IMR-90 (cell line): ENCODE measurements around the gene ITGA6. TPM values are rescaled to one million over a fixed set of nuclear protein-coding genes. Genes with fewer than 3 reads are reported as not detected.

Experiments
- ATAC-seq: fragments of 200-7000 bp; cut with Tn5 transposase; 2 replicates; pipeline ENCODE4 v1.9.1; 2020; ENCODE audit warnings: low read depth, mild to moderate bottlenecking, moderate library complexity
- BruUV-seq: library from RNA; stranded (reverse); fragments of 400-500 nt; replicated peaks from 2 replicates; lab custom pipeline; 2021; lab: Mats Ljungman, UMichigan
- CTCF ChIA-PET: fragments of 300-600 bp; formaldehyde crosslinking; extraction: SDS; loops from one replicate; lab custom pipeline; 2021; ENCODE audit warnings: antibody characterized with exemption; lab: Yijun Ruan, JAX
- POLR2A ChIA-PET: fragments of 300-600 bp; sonication (Branson Sonifier 250); formaldehyde crosslinking; loops from one replicate; lab custom pipeline; 2022; ENCODE audit warnings: antibody characterized with exemption; ENCODE audit not compliant: unreplicated experiment; lab: Charles Lee
- DNase-seq: peaks from one replicate; pipeline ENCODE4 v3.0.0; 2013
- H2AFZ ChIP-seq: replicated peaks from 2 replicates; pipeline ENCODE3; 2013; ENCODE audit warnings: low read length, mild to moderate bottlenecking; ENCODE audit not compliant: poor library complexity
- H2AK5ac ChIP-seq: 2 replicates; pipeline ENCODE4 v1.6.1; 2013; ENCODE audit warnings: low read depth, low read length, inconsistent platforms
- H2AK9ac ChIP-seq: replicated peaks from 2 replicates; pipeline ENCODE3; 2013; ENCODE audit warnings: mild to moderate bottlenecking, low read depth, low read length, moderate library complexity; ENCODE audit not compliant: poor library complexity
- H2BK120ac ChIP-seq: 2 replicates; pipeline ENCODE4 v1.6.1; 2013; ENCODE audit warnings: low read depth, low read length, inconsistent platforms
- H2BK15ac ChIP-seq: 3 replicates; pipeline ENCODE4 v1.6.1; 2013; ENCODE audit warnings: low read depth, low read length, inconsistent platforms
- H2BK20ac ChIP-seq: 2 replicates; pipeline ENCODE4 v1.6.1; 2013; ENCODE audit warnings: low read depth, mild to moderate bottlenecking, inconsistent platforms, low read length, moderate library complexity
- H2BK5ac ChIP-seq: 2 replicates; pipeline ENCODE4 v1.6.1; 2013; ENCODE audit warnings: mild to moderate bottlenecking, low read depth, low read length, inconsistent platforms; ENCODE audit not compliant: poor library complexity, severe bottlenecking
- H3K14ac ChIP-seq: replicated peaks from 2 replicates; pipeline ENCODE4 v1.6.1; 2013; ENCODE audit warnings: low read depth, low read length, inconsistent platforms
- H3K18ac ChIP-seq: 2 replicates; pipeline ENCODE4 v1.6.1; 2013; ENCODE audit warnings: low read depth, low read length, control low read depth
- H3K23ac ChIP-seq: 2 replicates; pipeline ENCODE4 v1.6.1; 2013; ENCODE audit warnings: low read depth, low read length, inconsistent platforms
- H3K27ac ChIP-seq: 2 replicates; pipeline ENCODE4 v1.5.1; 2013; ENCODE audit warnings: mild to moderate bottlenecking, control low read depth, low read length; ENCODE audit not compliant: insufficient read depth
- H3K27me3 ChIP-seq: 2 replicates; pipeline ENCODE4 v1.6.1; 2013; ENCODE audit warnings: low read length; ENCODE audit not compliant: control insufficient read depth, insufficient read depth
- H3K36me3 ChIP-seq: 2 replicates; pipeline ENCODE4 v1.6.1; 2013; ENCODE audit warnings: low read length, mixed read lengths; ENCODE audit not compliant: control insufficient read depth, insufficient read depth
- H3K4ac ChIP-seq: 2 replicates; pipeline ENCODE4 v1.6.1; 2013; ENCODE audit warnings: low read depth, low read length, inconsistent platforms
- H3K4me1 ChIP-seq: 2 replicates; pipeline ENCODE4 v1.6.1; 2013; ENCODE audit warnings: low read length, mixed read lengths; ENCODE audit not compliant: control insufficient read depth, insufficient read depth
- H3K4me2 ChIP-seq: 2 replicates; pipeline ENCODE4 v1.6.1; 2013; ENCODE audit warnings: low read depth, mild to moderate bottlenecking, control low read depth, low read length, moderate library complexity
- H3K4me3 ChIP-seq: 2 replicates; pipeline ENCODE4 v1.5.1; 2013; ENCODE audit warnings: low read depth, mild to moderate bottlenecking, control low read depth, low read length, moderate library complexity; ENCODE audit not compliant: insufficient read depth
- H3K56ac ChIP-seq: 2 replicates; pipeline ENCODE4 v1.6.1; 2013; ENCODE audit warnings: low read length, inconsistent platforms; ENCODE audit not compliant: insufficient read depth; ENCODE audit errors: extremely low read depth
- H3K79me1 ChIP-seq, 2 experiments: 2 replicates each; pipeline ENCODE4 v1.6.1; 2013; ENCODE audit warnings: low read length in 2 of 2, inconsistent platforms in 1 of 2, low read depth in 1 of 2
- H3K9ac ChIP-seq: 2 replicates; pipeline ENCODE4 v1.6.1; 2013; ENCODE audit warnings: low read depth, low read length, control low read depth
- H3K9me1 ChIP-seq: 2 replicates; pipeline ENCODE4 v1.6.1; 2013; ENCODE audit warnings: low read length, inconsistent platforms; ENCODE audit not compliant: insufficient read depth
- H3K9me3 ChIP-seq: 2 replicates; pipeline ENCODE4 v1.6.1; 2013; ENCODE audit warnings: low read length; ENCODE audit not compliant: control insufficient read depth, insufficient read depth
- H4K20me1 ChIP-seq: 2 replicates; pipeline ENCODE4 v1.6.1; 2013; ENCODE audit warnings: low read length, inconsistent platforms; ENCODE audit not compliant: insufficient read depth
- H4K5ac ChIP-seq: 2 replicates; pipeline ENCODE4 v1.6.1; 2013; ENCODE audit warnings: mild to moderate bottlenecking, low read depth, low read length, control low read depth
- H4K8ac ChIP-seq, 2 experiments: 2 replicates each; pipeline ENCODE4 v1.6.1; 2013; ENCODE audit warnings: low read depth in 2 of 2, low read length in 2 of 2, control low read depth in 1 of 2, inconsistent platforms in 1 of 2
- H4K91ac ChIP-seq: 2 replicates; pipeline ENCODE4 v1.6.1; 2013; ENCODE audit warnings: low read depth, low read length, inconsistent platforms; ENCODE audit not compliant: insufficient read depth
- CEBPB ChIP-seq: IDR thresholded peaks from 2 replicates; pipeline ENCODE4 v1.6.1; 2012; ENCODE audit warnings: low read depth, low read length, improper control_type of control experiment
- CHD1 ChIP-seq: IDR thresholded peaks from 2 replicates; pipeline ENCODE4 v1.6.1; 2012; ENCODE audit warnings: low read depth, low read length, improper control_type of control experiment
- NFE2L2 ChIP-seq: fragments of 150-350 bp; IDR thresholded peaks from 2 replicates; pipeline ENCODE4 v1.6.1; 2016; ENCODE audit warnings: low read depth, mild to moderate bottlenecking, low read length
- POLR2A ChIP-seq: IDR thresholded peaks from 2 replicates; pipeline ENCODE4 v1.6.1; 2012; ENCODE audit warnings: mild to moderate bottlenecking, low read depth, low read length
- SMC3 ChIP-seq: fragments of 150-350 bp; IDR thresholded peaks from 2 replicates; pipeline ENCODE4 v1.6.1; 2016; ENCODE audit warnings: low read depth, mild to moderate bottlenecking, antibody characterized with exemption, low read length, moderate library complexity
- WGBS, 2 experiments: methylation state at CpG; one replicate each; pipeline versions ENCODE4 v1.1.5 to v1.1.7; 2013; ENCODE audit warnings: missing lambda C conversion rate in 2 of 2; ENCODE audit not compliant: insufficient read length in 1 of 2; ENCODE audit errors: extremely low coverage in 2 of 2; 5-methylcytosine and 5-hydroxymethylcytosine counted together
- dilution Hi-C: fragments of 300-500 bp; cut with HindIII; formaldehyde crosslinking; loops from one replicate; pipeline ENCODE4 v1.14.3; 2018; ENCODE audit warnings: low sequenced_read_pairs; ENCODE audit not compliant: unreplicated experiment
- in situ Hi-C: fragments of 300-500 bp; cut with MboI; formaldehyde crosslinking; loops from 3 replicates; pipeline ENCODE4 v1.14.3; 2019; ENCODE audit warnings: low sequenced_read_pairs, inconsistent platforms, mixed read lengths
- intact Hi-C: fragments of 100-400 bp; cut with micrococcal nuclease; formaldehyde crosslinking; loops from 2 replicates; pipeline ENCODE4 v1.10.0; 2022
- polyA plus RNA-seq, 3 experiments: library from polyadenylated mRNA; depleted of rRNA; stranded (reverse); fragments of >200 nt; gene quantifications; 2 replicates each; pipeline ENCODE4 v1.2.3, GENCODE V29; 2012; ENCODE audit warnings: low replicate concordance in 1 of 3
- total RNA-seq: library from RNA; depleted of rRNA; stranded (reverse); fragments of >200 nt; gene quantifications from 2 replicates; pipeline ENCODE4 v1.2.3, GENCODE V29; 2012

ITGA6 gene
- total and polyA plus RNA-seq, 2 of the 4 experiments (the other 2 are of a cell fraction), result 12.5 to 43.9 TPM

DNA sequence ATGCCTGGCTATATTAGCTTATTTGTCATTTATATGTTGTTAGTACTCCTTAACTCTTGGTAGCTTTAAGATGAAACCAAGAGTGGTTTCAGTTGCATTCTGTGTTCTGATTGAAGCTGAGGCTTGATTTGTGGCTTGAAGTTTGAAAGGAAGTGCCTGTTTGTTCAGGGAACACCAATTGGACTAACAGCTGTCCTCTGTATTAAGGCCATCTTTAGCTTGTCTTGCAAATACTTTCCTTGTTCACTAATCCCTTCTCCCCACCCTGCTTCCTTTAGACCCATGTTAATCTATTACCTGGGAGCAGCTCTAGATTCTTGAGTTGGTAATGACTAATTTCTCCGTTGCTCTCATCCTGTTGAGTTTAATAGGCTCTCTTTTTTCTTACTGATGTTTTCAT lies 13.4 kb downstream of the ITGA6 start:
- Histone ChIP-seq H3K23ac (no peak overlapping the region), H3K36me3 (no peaks in the 10 kb centered on the region), H3K79me1 (peaks cover 24 to 65% of the 10 kb centered on the region in 2 experiments), H2AK9ac (no peak overlapping the region), H4K91ac (no peak overlapping the region), H2AFZ (no peak overlapping the region), H2BK5ac (no peak overlapping the region), H2BK120ac (no peak overlapping the region), H3K4me3 (no peak overlapping the region), H3K27me3 (no peaks in the 10 kb centered on the region), H3K4ac (no peak overlapping the region), H2AK5ac (0 out of 2 replicates have a peak overlapping the region, but pooled peaks have one; percentile 29), H3K9me1 (peaks cover 29% of the 10 kb centered on the region), H3K9ac (no peak overlapping the region), H3K4me2 (no peak overlapping the region), H3K9me3 (no peaks in the 10 kb centered on the region), H4K8ac (no peak overlapping the region), H3K18ac (no peak overlapping the region), H2BK20ac (peak overlapping the region; percentile 46), H3K27ac (no peak overlapping the region), H3K4me1 (peaks cover 13% of the 10 kb centered on the region), H2BK15ac (no peak overlapping the region; the same call in 2 of the 3 replicates), H4K20me1 (0 out of 2 replicates have a peak, but pooled peaks cover 9% of the 10 kb centered on the region), H4K5ac (no peak overlapping the region), H3K56ac (no peak overlapping the region), H3K14ac (peak overlapping the region; percentile 66; the same call in 1 of the 2 replicates)
- TF ChIP-seq POLR2A (no peak), CEBPB (no peak), SMC3 (no peak), NFE2L2 (no peak), CHD1 (no peak)
- ChIA-PET CTCF (interaction anchor here (0.9 to 3.3 kb wide), 5 partner anchors 13 to 842 kb away, joined by 3 to 14 read pairs (median 3); partner anchors contain the start of gene ITGA6), POLR2A (no interaction called here)
- dilution Hi-C loops, result no loop called here
- in situ Hi-C loops, result no loop called here
- BruUV-seq, result no TSS peak
- no CpG with 5 or more reads among the region's 1 CpG for WGBS, 2 experiments
- ATAC-seq, result no peak
- intact Hi-C loops, result no loop called here
- DNase-seq, result no peak
